ENCODE measurements around the gene CORIN. TPM values are rescaled to one million over a fixed set of nuclear protein-coding genes. Genes with fewer than 3 reads are reported as not detected.

CORIN gene
- total and polyA plus RNA-seq, 2 of the 13 experiments (the other 11 are each of a cell fraction or from before 2014, with no cell fraction given) = 0.84 to 1.2 TPM

DNA sequence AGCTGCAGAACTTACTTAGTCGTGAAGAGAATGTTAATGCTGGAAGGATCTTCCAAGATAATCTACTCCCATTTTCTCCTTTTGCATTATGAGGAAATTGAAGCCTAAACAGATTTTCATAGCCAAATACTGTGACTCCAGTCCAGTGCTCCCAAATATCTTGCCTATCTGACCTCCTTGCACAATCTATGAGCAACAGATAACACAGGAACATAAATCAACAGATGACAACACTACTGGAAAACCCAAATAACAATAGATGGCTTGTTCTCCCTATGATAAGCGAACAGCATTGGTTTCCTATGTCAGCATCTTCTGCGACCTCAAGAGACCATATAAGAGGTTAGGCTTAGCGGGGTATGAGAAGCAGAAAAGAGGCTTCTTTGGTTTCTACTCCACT, 88.0 kb downstream of the CORIN start (continued):
- TF ChIP-seq FOXA3 (CRISPR knock-in tag; IDR thresholded peaks at IDR 0.05) (peak; percentile 79), U2AF1 (optimal IDR thresholded peaks at IDR 0.05; ENCODE audit: low read depth, low read length) (no peak), ZNF644 (CRISPR knock-in tag; IDR thresholded peaks at IDR 0.05; ENCODE audit: low read depth) (peak; percentile 51; the same call in 1 of the 2 replicates), ARHGAP35 (CRISPR knock-in tag; IDR thresholded peaks at IDR 0.05; ENCODE audit: borderline replicate concordance) (no peak), ZSCAN30 (CRISPR knock-in tag; IDR thresholded peaks at IDR 0.05) (no peak), TEAD3 (CRISPR knock-in tag; optimal IDR thresholded peaks at IDR 0.05; ENCODE audit: borderline replicate concordance) (no peak), RARG (CRISPR knock-in tag; IDR thresholded peaks at IDR 0.05; ENCODE audit: low read depth) (no peak), ZNF672 (CRISPR knock-in tag; IDR thresholded peaks at IDR 0.05) (no peak), SOX5 (CRISPR knock-in tag; IDR thresholded peaks at IDR 0.05; ENCODE audit: borderline replicate concordance) (peak; percentile 81; the same call in 1 of the 2 replicates), ZNF282 (IDR thresholded peaks at IDR 0.05; ENCODE audit: partially characterized antibody) (no peak), ZNF530 (CRISPR knock-in tag; IDR thresholded peaks at IDR 0.05; ENCODE audit: low read depth) (no peak), EHMT2 (IDR thresholded peaks at IDR 0.05; ENCODE audit: borderline replicate concordance, low read depth, low read length) (no peak; the same call in 1 of the 2 replicates), ZNF724P (CRISPR knock-in tag; IDR thresholded peaks at IDR 0.05; ENCODE audit: borderline replicate concordance) (no peak), KDM1A (CRISPR knock-in tag; IDR thresholded peaks at IDR 0.05) (no peak; the same call in 1 of the 2 replicates), REXO4 (CRISPR knock-in tag; IDR thresholded peaks at IDR 0.05; ENCODE audit: borderline replicate concordance) (no peak), ZNF17 (CRISPR knock-in tag; IDR thresholded peaks at IDR 0.05) (no peak), DR1 (CRISPR knock-in tag; IDR thresholded peaks at IDR 0.05) (no peak), KMT2B (CRISPR knock-in tag; IDR thresholded peaks at IDR 0.05) (no peak)
- TF ChIP-seq, protein P1, sequence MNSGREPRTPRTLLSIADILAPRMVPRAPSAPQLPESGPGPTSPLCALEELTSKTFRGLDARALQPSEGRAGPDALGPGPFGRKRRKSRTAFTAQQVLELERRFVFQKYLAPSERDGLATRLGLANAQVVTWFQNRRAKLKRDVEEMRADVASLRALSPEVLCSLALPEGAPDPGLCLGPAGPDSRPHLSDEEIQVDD (CRISPR knock-in tag; IDR thresholded peaks at IDR 0.05; ENCODE audit: borderline replicate concordance) = no peak
- TF ChIP-seq, protein P2, sequence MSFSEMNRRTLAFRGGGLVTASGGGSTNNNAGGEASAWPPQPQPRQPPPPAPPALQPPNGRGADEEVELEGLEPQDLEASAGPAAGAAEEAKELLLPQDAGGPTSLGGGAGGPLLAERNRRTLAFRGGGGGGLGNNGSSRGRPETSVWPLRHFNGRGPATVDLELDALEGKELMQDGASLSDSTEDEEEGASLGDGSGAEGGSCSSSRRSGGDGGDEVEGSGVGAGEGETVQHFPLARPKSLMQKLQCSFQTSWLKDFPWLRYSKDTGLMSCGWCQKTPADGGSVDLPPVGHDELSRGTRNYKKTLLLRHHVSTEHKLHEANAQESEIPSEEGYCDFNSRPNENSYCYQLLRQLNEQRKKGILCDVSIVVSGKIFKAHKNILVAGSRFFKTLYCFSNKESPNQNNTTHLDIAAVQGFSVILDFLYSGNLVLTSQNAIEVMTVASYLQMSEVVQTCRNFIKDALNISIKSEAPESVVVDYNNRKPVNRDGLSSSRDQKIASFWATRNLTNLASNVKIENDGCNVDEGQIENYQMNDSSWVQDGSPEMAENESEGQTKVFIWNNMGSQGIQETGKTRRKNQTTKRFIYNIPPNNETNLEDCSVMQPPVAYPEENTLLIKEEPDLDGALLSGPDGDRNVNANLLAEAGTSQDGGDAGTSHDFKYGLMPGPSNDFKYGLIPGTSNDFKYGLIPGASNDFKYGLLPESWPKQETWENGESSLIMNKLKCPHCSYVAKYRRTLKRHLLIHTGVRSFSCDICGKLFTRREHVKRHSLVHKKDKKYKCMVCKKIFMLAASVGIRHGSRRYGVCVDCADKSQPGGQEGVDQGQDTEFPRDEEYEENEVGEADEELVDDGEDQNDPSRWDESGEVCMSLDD (CRISPR knock-in tag; IDR thresholded peaks at IDR 0.05; ENCODE audit: borderline replicate concordance) = no peak
- TF ChIP-seq, protein P3, sequence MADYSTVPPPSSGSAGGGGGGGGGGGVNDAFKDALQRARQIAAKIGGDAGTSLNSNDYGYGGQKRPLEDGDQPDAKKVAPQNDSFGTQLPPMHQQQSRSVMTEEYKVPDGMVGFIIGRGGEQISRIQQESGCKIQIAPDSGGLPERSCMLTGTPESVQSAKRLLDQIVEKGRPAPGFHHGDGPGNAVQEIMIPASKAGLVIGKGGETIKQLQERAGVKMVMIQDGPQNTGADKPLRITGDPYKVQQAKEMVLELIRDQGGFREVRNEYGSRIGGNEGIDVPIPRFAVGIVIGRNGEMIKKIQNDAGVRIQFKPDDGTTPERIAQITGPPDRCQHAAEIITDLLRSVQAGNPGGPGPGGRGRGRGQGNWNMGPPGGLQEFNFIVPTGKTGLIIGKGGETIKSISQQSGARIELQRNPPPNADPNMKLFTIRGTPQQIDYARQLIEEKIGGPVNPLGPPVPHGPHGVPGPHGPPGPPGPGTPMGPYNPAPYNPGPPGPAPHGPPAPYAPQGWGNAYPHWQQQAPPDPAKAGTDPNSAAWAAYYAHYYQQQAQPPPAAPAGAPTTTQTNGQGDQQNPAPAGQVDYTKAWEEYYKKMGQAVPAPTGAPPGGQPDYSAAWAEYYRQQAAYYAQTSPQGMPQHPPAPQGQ (CRISPR knock-in tag; IDR thresholded peaks at IDR 0.05; ENCODE audit: borderline replicate concordance) = no peak
- TF ChIP-seq, protein P4, sequence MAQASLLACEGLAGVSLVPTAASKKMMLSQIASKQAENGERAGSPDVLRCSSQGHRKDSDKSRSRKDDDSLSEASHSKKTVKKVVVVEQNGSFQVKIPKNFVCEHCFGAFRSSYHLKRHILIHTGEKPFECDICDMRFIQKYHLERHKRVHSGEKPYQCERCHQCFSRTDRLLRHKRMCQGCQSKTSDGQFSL (CRISPR knock-in tag; IDR thresholded peaks at IDR 0.05) = no peak
- TF ChIP-seq, protein P5, sequence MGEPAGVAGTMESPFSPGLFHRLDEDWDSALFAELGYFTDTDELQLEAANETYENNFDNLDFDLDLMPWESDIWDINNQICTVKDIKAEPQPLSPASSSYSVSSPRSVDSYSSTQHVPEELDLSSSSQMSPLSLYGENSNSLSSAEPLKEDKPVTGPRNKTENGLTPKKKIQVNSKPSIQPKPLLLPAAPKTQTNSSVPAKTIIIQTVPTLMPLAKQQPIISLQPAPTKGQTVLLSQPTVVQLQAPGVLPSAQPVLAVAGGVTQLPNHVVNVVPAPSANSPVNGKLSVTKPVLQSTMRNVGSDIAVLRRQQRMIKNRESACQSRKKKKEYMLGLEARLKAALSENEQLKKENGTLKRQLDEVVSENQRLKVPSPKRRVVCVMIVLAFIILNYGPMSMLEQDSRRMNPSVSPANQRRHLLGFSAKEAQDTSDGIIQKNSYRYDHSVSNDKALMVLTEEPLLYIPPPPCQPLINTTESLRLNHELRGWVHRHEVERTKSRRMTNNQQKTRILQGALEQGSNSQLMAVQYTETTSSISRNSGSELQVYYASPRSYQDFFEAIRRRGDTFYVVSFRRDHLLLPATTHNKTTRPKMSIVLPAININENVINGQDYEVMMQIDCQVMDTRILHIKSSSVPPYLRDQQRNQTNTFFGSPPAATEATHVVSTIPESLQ (CRISPR knock-in tag; conservative IDR thresholded peaks at IDR 0.05) = no peak

All from HepG2 (cell line).